Measurements from ENCODE around the gene APOL6.

The APOL6 gene

DNA sequence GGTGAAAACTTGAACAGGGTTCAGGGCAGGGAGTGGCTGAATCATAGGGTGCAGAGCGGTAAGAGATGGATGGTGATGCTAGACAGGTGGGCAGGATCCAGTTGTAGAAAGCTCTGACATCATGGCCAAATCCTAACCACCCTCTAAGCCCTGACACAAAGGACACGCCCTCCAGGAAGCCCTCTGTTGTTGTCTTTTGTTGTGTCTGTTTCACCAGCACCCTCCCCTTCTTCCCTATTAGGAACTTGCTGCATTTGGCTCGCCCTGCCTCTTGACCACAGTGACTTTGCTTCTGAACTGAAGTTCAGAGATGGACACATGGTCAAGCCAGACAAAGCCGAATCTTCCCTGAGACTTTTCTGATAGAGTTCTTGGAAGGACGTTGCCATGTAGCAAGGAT, 14.2 kb upstream of the APOL6 start:
- DNase-seq (ENCODE audit: extremely low spot score, insufficient read length, low read depth) (no peak), FAIRE-seq (no peak)

GRCh38 chr22:35634943-35635540, 13.2 kb upstream of the APOL6 start:
- DNase-seq (ENCODE audit: extremely low spot score, insufficient read length, low read depth): no peak
- FAIRE-seq: no peak

DNA sequence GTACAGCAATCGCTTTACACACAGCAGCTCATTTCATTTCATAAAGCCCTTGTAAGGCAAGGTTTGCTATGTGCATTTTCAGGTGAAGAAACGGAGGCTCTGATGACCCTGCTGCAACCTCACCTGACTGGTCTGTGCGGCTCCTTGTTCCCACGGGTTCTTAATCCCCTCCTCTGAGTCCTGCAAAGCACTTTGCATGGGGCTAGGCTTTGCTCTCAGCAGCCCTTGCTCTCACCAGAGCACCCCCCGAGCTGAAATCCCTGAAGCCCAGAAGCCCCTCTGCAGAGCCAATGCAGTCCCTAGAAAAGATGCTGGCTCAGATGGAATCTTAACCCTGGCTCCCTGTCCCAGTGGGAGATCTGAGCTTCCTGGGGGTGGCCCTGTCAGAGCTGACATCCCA, 11.0 kb upstream of the APOL6 start:
- FAIRE-seq: no peak
- no peak for DNase-seq (ENCODE audit: extremely low spot score, insufficient read length, low read depth)

GRCh38 chr22:35638001-35638400, 10.2 kb upstream of the APOL6 start:
- no peak for FAIRE-seq
- DNase-seq (ENCODE audit: extremely low spot score, insufficient read length, low read depth): no peak

- no peak for FAIRE-seq
- no peak for DNase-seq (ENCODE audit: extremely low spot score, insufficient read length, low read depth)
Measured at GRCh38 chr22:35638410-35638809, 9.8 kb upstream of the APOL6 start.

DNA sequence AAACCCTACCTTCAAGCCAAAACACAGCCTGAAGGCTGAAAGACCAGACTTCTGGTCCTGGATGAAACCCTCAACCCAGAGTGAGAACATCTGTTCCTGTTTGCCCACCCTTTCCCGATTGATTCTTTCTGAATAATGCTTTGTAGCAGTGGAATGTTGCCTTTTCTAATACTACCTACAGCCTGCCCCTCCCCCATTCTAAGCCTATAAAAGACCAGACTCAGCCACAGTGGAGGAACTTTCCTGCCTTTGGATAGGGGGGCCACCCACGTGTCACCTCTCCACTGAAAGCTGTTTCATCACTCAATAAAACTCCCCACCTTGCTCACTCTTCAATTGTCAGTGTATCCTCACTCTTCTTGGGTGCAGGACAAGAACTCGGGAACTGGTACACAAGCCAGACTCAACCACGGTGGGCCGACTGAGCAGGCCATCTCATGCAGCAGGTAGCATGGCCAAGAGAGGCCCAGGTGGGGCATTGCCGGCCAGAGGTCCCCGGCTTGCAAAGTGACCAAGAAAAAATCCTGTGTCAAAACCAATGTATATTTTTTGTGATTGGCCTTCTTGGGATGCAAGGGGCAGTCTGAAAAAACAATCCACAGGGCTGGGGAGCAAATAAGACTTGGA, 6.6 kb upstream of the APOL6 start:
- FAIRE-seq (peak; percentile 38), DNase-seq (ENCODE audit: extremely low spot score, insufficient read length, low read depth) (no peak)

- FAIRE-seq (no peak), DNase-seq (ENCODE audit: extremely low spot score, insufficient read length, low read depth) (no peak)
Measured at GRCh38 chr22:35642305-35642741, 5.9 kb upstream of the APOL6 start.

DNA sequence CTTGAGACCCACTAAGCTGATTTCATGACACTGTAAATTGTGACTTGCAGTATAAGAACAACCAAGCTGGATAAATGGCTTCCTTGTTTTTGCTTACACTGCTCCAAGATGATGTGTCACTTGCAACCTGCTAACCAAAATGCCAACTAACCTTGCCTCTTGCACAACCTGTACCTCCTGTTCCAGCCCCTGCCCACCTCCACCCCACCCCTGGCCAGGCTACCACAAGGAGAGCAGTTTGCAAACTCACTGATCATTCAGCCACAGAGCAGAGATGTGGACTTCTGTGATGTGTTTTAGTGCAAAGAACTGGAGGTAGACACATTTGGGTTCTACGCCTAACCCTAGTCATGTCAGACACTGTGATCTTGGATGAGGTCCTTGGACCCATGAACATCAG, 4.3 kb upstream of the APOL6 start:
- FAIRE-seq (no peak), DNase-seq (ENCODE audit: extremely low spot score, insufficient read length, low read depth) (no peak)

- FAIRE-seq: no peak
Measured at GRCh38 chr22:35645646-35646045, 2.6 kb upstream of the APOL6 start.

GRCh38 chr22:35649026-35649553, 844 bp downstream of the APOL6 start:
- FAIRE-seq (peak; percentile 78), DNase-seq (ENCODE audit: extremely low spot score, insufficient read length, low read depth) (no peak)

More at GRCh38 chr22:35645646-35646045, 2.6 kb upstream of the APOL6 start:
- no peak for DNase-seq (ENCODE audit: extremely low spot score, insufficient read length, low read depth)

DNA sequence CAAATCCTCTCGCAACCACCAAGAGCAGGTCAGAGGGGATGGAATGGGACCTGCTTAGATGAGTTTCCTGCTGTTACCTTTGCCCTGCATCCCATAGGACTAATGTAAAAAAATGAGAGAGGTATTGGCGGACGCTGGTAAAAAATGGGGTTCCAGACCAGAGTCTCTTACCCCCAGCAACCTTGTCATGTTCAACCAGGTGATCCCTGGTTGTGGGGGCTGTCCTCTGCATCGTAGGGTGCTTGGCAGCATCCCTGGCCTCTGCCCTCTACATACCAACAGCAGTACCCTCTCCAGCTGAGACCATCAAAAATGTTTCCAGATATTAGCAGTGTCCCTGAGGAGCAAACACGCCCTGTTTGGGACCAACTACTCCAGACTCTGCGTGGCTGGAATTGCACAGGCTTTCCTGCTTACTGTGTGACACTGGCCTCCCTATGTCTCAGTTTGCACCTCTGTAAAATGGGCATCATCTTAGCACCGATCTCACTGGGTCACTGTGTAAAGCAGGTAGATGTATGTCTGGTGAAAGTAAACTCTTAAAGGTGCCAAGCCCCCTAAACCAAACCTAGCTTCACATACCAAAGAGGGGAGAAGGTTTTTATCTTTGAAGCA, 1.5 kb downstream of the APOL6 start:
- peak; percentile 44 for FAIRE-seq

DNA sequence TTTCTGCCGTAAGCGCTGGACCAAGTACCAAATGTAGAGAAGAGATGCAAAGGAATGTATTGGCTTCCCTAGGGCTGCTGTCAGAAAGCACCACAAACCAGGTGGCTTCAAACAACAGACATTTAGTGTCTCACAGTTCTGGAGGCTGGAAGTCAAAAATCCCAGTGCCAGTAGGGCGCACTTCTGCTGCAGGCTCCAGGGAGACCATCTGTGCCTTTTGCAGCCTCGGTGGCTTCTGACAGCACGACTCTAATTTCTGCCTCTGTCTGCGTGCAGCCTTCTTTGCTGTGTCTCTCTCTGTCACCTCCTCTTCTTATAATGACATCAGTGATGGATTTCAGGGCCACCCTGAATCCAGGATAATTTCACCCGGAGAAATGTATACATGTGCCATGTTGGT, 2.8 kb downstream of the APOL6 start:
- FAIRE-seq: no peak
- no peak for DNase-seq (ENCODE audit: extremely low spot score, insufficient read length, low read depth)

More for the DNA sequence above, 1.5 kb downstream of the APOL6 start:
- DNase-seq (ENCODE audit: extremely low spot score, insufficient read length, low read depth): no peak

GRCh38 chr22:35653824-35654223, 5.6 kb downstream of the APOL6 start:
- FAIRE-seq: no peak
- DNase-seq (ENCODE audit: extremely low spot score, insufficient read length, low read depth): no peak

- no peak for DNase-seq (ENCODE audit: extremely low spot score, insufficient read length, low read depth)
- FAIRE-seq: no peak
Measured at GRCh38 chr22:35656284-35656752, 8.1 kb downstream of the APOL6 start.

- FAIRE-seq (no peak), DNase-seq (ENCODE audit: extremely low spot score, insufficient read length, low read depth) (no peak)
Measured at GRCh38 chr22:35657571-35658312, 9.5 kb downstream of the APOL6 start.

GRCh38 chr22:35660291-35661127, 12.3 kb downstream of the APOL6 start:
- FAIRE-seq (peak; percentile 59), DNase-seq (ENCODE audit: extremely low spot score, insufficient read length, low read depth) (no peak)

GRCh38 chr22:35661464-35661863, 13.2 kb downstream of the APOL6 start:
- FAIRE-seq: no peak
- no peak for DNase-seq (ENCODE audit: extremely low spot score, insufficient read length, low read depth)

GRCh38 chr22:35662914-35663313, 14.7 kb downstream of the APOL6 start:
- FAIRE-seq (no peak), DNase-seq (ENCODE audit: extremely low spot score, insufficient read length, low read depth) (no peak)

GRCh38 chr22:35663371-35663770, 15.1 kb downstream of the APOL6 start:
- FAIRE-seq: no peak
- no peak for DNase-seq (ENCODE audit: extremely low spot score, insufficient read length, low read depth)
